DMS53 treated with DMSO at 0.1 percent for 48 hours (cell line): Measurements from ENCODE around the gene ABCB4.

ENCODE experiments used
- DNase-seq: peaks from one replicate; lab custom pipeline; 2025; ENCODE audit not compliant: unreplicated experiment; lab: John Stamatoyannopoulos, UW

The ABCB4 gene

DNA sequence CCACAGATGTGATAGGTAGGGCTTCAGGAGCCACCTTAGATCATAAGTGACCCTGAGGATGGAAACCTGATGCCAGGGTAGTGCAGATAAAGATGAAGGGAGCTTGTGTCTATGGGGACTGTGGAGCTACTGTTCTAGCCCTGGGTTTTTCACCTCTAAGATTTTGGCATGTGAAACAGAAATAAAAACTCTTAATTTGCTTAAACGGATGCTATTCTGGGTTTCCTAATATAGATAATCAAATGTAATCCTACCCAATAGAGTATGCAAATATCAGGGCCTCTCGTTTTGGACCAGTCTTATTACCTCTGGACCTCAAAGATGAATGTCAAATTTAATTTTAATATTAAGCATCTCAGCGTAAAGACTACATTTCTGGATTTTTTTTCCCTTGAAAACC lies 49.3 kb downstream of the ABCB4 start:
- DNase-seq, result no peak

DNA sequence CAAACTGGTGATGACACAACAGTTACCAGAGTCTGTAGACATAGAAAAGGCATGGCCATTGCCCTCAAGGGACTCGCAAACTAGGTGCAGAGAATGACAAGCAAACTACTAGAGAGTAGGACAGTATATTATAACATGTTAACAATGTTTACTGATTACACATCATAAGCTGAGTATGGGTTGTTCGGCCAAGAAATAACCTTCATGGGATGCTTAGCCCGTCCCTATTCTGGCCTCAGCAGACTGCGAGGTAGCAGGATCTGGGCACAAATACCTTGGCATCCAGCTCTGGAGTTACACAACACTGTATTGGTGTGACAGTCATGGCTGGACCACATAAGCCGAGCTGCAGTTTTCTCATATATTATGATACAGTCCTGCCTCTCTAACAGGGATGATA lies 51.4 kb downstream of the ABCB4 start:
- no peak for DNase-seq

DNA sequence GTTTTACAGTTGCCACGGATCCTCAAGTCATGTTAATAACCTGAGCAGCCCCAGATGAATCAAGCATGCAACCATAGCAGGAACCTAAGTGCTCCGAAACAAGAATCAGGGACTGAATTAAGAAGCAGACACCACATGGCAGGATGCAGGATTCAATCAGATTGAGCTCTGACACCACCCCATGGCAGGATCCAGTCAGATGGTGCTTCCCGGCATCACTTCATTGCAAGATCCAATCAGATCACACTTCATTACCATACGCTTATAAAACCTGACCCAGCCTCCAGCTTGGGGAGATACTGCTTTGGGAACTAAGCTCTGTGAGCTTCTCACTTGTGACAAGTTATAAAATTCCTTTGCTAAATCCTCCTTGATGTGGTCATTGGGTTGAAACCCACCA lies 55.3 kb downstream of the ABCB4 start:
- DNase-seq, result no peak

DNA sequence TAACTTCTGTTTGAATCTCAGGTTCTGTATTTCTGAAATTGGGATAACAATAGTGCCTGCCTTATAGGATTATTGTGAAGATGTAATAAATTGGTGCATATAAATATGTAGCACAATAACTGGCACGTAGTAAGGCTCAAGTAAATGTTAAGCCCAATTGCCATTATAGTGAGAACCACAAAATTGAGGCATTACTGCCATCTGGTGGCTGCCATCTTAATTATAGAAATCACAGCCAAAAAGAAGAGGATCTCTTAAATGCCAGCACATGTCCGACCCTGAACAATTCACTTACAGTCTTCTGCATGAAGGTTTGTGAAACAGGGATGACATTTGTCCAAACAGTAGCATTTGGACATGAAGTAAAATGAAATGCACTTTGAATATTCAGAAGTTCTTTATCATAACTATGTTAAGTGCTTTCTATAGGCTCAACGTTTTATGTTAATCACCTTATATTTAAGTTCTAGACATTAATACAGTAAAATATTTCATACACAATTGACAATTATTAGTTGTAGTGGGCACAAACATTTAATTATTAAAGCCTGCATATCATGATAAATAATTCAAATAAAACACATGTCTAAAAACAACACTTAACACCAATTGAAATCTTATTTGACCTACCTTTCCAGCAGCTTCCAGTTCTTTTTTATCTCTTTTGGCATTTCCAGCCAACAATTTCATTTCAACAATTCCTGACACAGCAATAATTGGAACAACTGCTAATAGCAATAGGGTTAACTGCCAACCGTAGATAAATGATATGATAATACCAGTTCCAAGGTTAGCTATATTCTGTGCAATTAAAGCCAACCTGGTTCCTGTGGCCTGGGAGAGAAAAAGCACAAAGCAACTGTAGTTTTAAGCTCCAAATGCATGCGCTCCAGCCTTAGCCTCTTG lies 58.5 kb downstream of the ABCB4 start:
- DNase-seq, result peak; percentile 78

DNA sequence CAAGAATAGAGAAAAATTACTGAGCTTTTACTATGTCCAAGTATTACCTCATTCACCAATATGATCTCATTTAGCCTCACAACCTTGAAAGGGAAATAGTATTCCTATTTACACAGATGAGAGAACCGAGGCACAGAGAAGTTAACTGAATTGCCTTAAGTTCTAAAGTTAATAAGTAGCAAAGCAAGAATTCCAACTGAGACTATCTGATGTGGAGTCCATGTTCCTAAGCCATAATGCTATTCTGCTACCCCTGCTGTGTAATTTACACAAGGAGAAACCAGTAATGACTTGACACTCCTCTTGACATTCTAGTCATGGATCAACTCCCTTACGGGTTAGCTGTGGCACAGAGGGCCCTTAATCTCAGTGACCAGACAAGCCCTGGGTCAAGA lies 60.7 kb downstream of the ABCB4 start:
- no peak for DNase-seq

DNA sequence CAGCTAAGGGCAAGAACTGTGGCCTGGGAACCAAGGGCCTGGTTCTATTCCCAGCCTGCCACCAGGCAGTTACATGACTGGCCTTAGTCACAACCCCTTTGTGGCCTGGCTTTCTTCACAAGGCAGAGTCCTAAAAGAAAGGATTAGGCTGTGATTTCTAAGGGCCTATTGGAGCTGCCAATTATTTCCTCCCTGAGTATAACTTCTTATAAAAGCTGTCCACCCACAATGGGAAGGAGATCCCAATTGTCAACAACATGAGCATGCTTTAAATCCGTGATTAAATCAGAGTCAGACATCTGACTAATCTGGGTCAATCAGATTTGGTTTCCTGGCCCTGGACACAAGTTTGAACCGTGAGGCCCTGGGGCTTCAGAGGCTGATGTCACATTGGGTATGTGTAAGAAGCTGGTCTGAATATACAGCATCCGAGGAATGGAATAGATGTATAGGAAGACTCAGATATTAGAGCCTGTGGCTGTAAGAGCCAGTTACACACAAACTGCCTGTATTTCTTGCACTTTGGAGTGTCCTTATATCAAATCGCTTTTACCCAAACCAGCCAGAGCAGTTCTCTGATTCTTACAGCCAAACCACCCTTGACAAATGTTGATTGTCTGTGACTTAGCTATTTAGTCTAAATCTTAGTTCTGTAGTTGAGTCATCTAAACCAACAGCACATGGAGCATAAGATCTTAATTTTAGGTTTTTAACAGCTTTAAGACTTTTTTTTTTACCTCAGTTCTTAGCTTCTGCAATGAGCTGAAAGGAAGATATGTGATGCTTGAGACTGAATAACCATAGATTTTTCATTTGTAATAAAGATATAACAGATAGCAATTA lies 61.3 kb downstream of the ABCB4 start:
- no peak for DNase-seq

DNA sequence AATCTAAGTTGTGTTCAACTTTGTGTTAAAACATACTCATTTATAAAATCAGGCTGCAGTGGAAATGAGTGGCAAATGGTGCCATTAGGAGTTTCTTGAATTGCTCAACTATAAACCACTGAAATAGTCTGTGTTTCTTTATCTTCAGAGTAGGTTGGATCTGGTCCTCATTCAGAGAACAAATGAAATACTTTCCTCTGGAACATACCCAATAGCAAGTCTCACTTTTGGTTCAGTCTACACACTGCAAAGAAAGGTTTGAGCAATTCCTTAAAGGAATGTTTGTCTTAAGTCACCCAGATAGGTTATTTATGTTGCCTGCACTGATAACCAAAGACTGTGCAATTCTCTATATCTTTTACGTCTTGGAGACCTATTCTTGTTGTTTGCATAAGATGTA lies 62.5 kb downstream of the ABCB4 start:
- DNase-seq, result no peak

DNA sequence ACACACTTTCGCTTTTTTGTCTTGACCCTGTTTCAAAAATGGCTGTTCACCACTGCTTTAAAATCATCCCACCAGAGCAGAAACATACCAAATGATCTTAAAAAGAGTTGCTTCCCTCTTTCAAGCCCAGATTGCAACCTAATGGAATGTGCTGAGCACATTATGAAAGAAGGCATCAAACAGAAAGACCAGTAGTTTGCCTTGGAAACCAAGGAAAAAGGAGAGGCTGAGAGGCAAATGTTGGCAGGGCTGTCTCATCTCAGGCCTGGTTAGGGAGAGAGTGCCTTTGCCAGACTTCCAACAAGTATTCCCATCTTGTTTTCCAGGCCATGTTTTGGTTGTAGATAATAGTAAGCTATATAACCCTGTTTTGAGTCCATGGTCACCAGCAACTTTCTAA lies 64.3 kb downstream of the ABCB4 start:
- DNase-seq, result no peak

DNA sequence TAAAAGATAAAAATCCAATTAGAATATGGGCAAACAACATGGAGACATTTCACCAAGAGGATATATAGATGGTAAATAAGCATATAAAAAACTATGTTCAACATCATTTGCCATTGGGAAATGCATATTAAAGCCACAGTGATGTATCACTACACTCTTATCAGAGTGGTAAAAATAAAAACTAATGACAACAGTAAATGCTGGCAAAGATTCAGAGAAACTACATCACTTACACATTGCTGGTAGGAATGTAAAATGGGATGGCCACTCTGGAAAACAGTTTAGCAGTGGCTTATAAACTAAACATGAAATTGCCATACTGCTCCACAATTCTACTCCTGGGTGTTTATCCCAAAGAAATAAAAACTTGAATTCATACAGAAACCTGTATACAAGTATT lies 70.8 kb downstream of the ABCB4 start:
- DNase-seq, result no peak

DNA sequence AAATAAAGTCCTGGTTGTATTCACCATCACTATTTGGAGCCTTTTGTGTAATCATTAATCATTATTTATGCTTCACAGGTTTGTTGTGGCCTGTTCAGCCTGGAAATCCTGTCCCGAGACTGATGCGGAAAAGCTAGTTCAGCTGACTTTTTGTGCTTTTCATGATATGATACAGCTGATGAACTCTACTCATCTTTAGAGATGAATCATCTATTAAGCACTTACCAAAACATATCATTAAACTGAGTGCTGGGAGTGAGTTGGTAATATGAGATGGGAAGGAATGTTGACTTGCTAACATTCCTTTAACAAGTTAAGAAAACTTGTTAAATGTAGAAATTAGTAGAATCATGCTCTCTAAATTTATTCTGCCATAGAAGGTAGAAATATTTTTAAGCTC lies 77.0 kb downstream of the ABCB4 start:
- no peak for DNase-seq

DNA sequence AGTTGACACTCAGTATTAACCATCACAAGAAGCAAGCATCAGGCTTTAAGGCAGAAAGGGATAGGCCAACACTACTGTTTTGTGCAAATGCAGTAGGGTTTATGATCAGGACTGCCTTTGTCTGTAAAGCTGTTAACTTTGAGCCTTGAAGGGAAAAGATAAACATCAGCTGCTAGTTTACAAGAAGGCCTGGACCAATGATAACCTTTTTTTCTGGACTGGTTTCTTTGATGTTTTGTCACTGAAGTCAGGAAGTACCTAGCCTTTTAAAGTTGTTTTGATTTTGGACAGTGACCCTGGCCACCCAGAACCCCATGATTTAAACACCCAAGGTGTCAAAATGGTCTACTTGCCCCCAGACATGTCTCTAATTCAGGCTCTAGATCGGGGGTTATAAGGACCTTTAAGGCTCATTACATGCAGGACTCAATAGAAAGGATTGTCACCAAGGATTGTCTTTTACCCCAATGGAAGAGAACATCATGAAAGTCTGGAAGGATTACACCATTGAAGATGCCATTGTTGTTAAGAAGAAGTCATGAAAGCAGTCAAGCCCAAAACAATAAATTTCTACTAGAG lies 79.9 kb downstream of the ABCB4 start:
- no peak for DNase-seq

DNA sequence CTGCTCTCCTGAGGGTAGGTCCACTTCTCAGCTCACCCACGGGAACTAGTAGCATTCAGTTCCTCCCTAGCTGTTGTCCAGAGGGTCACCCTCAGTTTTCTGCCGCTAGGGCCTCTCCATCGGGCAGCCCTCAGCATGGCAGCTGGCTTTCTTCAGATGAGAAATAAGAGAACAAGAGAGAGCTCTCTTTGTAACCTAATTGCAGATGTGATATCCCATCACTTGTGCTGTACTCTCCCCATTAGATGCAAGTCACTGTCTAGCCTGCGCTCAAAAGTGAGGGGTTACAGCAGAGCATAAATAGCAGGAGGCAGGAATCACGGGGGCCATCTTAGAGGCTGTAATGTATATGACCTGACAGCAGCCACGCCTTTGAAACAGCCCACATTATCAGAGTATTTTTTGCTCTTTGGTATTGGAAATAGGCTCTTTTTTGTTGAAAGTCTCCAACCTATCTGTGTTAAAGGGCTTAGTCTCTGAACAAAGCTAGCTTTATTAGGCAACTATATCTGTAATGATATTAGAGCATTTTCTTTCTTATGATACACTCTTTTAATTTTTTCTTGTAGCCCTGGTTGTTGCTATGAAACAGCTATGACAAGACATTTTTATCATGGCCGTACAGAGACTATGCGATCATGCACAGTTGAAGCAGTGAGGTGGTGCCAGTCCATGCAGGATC lies 84.3 kb downstream of the ABCB4 start:
- no peak for DNase-seq

DNA sequence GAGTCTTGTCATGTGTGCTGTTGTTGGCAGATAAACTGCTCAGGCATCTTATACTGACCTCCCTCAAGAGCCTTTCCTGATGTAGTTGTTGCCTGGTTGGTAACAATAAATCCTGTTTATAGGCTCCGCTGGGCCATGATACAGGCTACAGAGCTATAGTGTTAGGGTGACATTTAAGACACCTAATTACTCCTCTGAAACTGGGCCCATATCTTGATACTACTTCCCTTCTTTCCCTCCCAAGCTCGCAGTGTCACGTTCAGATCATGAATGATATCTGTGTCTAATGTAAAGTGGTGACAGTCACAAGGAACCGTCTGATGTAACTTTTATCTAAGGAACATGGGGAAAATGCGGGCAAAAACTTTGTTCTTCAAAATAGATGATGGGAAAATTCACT lies 94.6 kb downstream of the ABCB4 start:
- DNase-seq, result no peak

DNA sequence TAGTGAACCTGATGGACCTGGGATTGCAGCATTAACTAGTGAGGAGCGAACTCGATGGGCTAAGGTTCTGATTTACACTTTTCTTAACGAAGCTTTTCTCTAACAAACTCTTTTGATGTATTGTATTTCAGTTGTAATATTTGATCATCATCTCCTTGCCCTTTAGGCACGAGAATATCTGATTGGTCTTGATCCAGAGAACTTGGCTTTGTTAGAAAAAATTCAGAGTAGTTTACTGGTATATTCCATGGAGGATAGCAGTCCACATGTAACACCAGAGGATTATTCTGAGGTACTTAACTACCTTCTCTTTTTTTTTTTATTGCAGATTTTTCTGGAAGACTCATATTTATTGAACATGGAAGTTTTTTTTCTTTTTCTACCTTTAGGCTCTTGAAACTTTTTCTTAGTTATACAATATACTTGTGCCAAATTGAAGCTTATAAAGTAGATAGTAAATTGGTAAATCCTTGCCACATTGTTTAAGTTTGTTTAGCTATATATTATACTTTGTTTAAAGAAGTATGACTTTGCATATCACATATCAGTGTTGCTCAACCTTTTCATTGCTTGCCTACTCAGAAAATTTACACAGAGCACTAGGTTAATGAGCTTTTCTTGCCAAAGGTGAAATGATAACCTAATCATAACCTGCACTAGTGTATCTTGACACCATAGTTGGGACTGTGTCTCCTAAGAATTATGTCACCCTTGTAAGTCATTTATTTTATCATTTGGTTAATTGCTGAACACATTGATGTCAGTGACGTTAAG lies 99.6 kb downstream of the ABCB4 start:
- DNase-seq, result no peak

DNA sequence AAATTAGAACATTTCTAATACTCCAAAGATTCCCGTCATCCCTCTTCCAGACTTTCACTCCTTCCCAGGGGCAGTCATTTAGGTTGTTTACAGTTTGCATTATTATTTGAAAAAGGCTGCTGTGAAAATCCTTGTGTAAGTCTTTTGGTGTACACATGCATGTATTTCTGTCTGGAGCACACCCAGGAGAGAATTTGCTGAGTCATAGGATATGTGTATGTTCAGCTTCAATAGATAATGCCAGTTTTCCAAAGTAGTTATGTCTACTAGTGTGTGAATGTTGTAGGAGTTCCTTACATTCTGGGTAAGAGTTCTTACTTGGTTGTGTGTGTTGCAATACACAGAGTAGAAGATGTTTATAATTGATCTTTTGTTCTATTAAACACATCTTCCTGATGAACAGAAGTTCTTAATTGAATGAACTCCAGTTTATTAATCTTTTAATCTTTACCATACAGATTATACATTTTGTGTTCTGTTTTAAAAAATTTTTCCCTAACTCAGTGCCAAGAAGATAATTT lies 104.8 kb downstream of the ABCB4 start:
- peak; percentile 21 for DNase-seq

DNA sequence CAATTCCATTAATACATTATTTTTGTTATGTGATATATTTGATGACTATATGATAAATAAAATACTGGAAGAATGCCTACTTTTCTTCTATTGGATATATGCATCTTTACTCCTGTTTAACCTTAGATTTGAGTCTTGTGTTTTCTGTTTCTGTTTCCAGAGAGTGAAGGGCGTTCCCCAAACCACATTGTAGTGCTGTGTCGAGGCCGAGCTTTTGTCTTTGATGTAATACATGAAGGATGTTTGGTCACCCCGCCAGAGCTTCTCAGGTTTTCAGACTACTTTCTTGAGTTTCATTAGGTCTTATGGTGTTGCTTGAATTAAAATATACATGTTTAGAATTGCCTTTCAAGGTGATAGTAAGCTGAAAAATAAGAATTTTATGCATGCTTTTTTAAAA lies 106.3 kb downstream of the ABCB4 start:
- no peak for DNase-seq

DNA sequence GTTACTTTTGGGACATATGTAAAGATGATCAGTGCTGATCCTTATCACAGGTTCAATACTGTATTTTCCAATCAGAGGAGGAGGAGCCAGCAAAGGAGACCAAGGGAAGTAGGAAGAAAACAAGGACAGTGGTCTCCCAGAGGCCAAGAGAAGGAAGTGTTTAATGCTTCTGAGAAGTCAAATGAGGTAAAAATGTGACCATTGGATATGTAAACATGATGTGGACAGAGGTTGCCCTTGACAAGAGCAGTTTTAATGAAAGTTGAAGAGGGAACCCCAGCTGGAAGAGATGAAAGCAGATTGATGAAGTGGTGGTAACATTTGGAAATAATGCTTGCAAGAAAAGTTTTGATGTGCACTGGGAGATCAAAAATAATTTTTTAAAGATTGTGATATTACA lies 111.2 kb downstream of the ABCB4 start:
- no peak for DNase-seq

DNA sequence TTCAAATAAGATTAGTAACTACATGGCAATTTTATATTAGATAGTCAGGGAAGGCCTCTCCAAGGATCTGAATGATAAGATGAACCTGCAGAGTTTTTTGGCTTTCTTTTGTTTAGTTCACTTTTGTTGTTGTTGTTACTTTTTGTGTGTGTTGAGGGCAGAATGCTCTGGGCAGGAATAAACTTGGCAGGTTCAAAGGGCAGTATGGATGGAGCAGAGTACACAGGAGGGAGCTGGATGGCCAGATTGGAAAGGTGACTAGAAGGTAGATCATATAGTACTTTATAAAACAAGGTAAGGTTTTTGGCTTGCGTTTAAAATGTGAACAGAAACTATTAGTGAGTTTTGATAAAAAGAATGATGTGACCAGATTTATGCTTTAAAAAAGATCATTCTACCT lies 112.1 kb downstream of the ABCB4 start:
- no peak for DNase-seq

DNA sequence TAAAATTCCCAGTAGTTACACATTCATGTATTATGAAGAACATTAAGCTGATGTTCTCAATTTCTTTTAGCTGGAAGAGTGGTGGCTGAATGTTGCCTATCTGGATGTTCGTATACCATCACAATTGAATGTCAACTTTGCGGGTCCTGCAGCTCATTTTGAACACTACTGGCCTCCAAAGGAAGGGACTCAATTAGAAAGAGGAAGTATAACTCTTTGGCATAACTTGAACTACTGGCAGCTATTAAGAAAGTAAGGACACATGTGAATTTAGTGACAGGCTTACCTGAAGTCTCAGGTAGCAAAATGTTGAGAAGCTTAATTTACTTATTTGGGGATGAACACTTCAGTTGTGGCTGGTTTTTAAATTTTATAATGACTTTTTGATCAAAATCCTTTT lies 114.2 kb downstream of the ABCB4 start:
- DNase-seq, result no peak

DNA sequence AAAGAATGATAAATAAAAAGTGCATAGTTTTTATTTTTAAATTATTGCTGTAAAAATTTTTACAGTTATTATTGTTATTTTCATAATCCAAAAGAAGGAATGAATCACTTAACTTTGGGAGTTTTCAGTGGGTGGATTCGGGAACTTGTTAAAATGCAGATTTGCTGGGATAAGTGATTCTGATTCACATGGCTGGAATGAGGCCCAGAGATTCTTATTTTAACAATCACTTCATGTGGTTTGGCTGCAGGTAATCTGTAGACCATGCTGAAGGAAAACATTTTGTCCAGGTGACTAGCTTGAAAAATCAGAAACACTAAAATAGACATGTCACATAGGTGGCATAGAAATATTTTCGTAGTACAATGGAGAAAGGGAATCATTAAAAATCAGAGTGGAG lies 116.1 kb downstream of the ABCB4 start:
- no peak for DNase-seq
